Stimulated activated CD4-positive, alpha-beta T cell treated with anti-CD3 and anti-CD28 coated beads, Interleukin-4, amount 100 ng/mL, for 1 hour (primary cell): ENCODE measurements around the gene SLC25A46.
"Not testable (repeated sequence)": the region's sequence is repeated elsewhere in the genome, so short reads cannot be mapped to it uniquely, and the experiment has no call there.

Experiments used
- DNase-seq: peaks from one replicate; pipeline ENCODE4 v3.0.0-alpha.2; 2020

The SLC25A46 gene

GRCh38 chr5:110738812-110739651 lies at the start of gene SLC25A46:
Gene SLC25A46 (plus strand): TSS chr5:110739007. CDS start chr5:110739120, 113 bp downstream.
- peak; percentile 81 for DNase-seq

GRCh38 chr5:110690587-110690986 lies 48.2 kb upstream of the SLC25A46 start:
- DNase-seq = not testable (repeated sequence)

- not testable (repeated sequence) for DNase-seq
Observed at GRCh38 chr5:110692669-110693068, 46.1 kb upstream of the SLC25A46 start.

GRCh38 chr5:110702300-110702699 lies 36.5 kb upstream of the SLC25A46 start:
- no peak for DNase-seq

GRCh38 chr5:110702704-110703103 lies 36.1 kb upstream of the SLC25A46 start:
- DNase-seq = no peak

- no peak for DNase-seq
Observed at GRCh38 chr5:110703481-110703880, 35.3 kb upstream of the SLC25A46 start.

- DNase-seq = no peak
Observed at GRCh38 chr5:110705349-110705748, 33.5 kb upstream of the SLC25A46 start.

GRCh38 chr5:110707260-110707844 lies 31.5 kb upstream of the SLC25A46 start:
- no peak for DNase-seq

GRCh38 chr5:110716247-110717245 lies 22.3 kb upstream of the SLC25A46 start:
- no peak for DNase-seq

- no peak for DNase-seq
Observed at GRCh38 chr5:110718311-110718710, 20.5 kb upstream of the SLC25A46 start.

- DNase-seq = peak; percentile 68
Observed at GRCh38 chr5:110726249-110727024, 12.4 kb upstream of the SLC25A46 start, which contains the start of gene TMEM232. Gene TMEM232 (minus strand): TSS chr5:110726671. CDS start chr5:110667352, 59,319 bp downstream.

GRCh38 chr5:110727025-110727314 lies 11.8 kb upstream of the SLC25A46 start:
- no peak for DNase-seq

- DNase-seq = not testable (repeated sequence)
Observed at GRCh38 chr5:110731499-110731898, 7.3 kb upstream of the SLC25A46 start.

GRCh38 chr5:110734101-110734500 lies 4.7 kb upstream of the SLC25A46 start:
- no peak for DNase-seq

GRCh38 chr5:110735556-110735955 lies 3.3 kb upstream of the SLC25A46 start:
- DNase-seq = no peak

GRCh38 chr5:110736753-110737152 lies 2.1 kb upstream of the SLC25A46 start:
- no peak for DNase-seq

GRCh38 chr5:110738503-110738811 lies 350 bp upstream of the SLC25A46 start:
- no peak for DNase-seq

GRCh38 chr5:110751902-110752762 lies 13.3 kb downstream of the SLC25A46 start:
- DNase-seq = no peak

GRCh38 chr5:110752953-110753352 lies 14.1 kb downstream of the SLC25A46 start:
- no peak for DNase-seq

- no peak for DNase-seq
Observed at GRCh38 chr5:110753600-110753999, 14.8 kb downstream of the SLC25A46 start.

- no peak for DNase-seq
Observed at GRCh38 chr5:110754181-110754580, 15.4 kb downstream of the SLC25A46 start.
